Eye (tissue), 1 donor: ENCODE measurements around the gene CHST14.

Experiments used
- DNase-seq: peaks from one replicate; pipeline ENCODE4 v3.0.0-alpha.2; 2015

CHST14 gene

DNA sequence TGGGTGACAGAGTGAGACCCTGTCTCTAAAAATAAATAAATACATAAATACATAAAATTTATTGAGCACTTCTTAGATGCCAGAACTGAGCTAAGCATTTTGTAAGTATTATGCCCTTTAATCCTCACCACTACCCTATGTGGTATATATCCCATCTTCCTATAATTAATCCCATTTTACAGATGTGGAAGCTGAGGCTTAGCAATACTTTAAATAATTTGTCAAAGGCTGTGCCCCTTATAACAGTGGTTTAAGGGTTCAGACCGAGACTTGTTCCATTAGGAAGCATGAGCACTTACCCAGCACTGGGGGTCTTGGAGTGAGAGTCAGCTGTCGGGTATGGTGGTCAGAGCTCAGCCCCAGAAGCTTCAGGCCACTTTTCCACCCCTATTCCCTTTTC is 7.5 kb upstream of the CHST14 start:
- DNase-seq = no peak

DNA sequence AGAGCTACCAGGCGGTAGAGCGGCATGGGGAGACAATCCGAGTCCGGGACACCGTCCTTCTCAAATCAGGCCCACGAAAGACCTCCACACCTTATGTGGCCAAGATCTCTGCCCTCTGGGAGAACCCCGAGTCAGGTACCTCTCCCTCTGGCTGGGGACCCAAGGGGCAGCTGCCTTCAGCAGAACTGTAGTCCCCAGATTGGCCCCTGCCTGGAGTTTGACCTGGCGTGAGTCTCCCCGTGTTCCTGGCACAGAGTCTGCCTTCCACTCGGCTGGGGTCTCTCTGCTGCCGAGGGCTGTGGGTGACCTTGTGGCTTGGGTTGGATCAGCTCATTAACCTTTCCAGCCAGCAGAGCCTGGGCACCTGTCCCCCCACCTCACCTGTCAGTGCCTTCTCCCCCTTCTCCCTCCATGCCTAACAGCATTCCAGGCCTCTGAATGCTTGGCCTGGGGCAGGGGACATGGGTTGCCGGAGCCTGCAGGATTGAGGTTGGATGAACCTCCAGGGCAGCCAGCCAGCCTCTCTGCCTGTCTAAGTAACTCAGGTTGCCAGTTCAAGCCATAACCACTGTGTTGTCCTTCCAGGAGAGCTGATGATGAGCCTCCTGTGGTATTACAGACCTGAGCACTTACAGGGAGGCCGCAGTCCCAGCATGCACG is 6.8 kb upstream of the CHST14 start:
- DNase-seq = no peak

DNA sequence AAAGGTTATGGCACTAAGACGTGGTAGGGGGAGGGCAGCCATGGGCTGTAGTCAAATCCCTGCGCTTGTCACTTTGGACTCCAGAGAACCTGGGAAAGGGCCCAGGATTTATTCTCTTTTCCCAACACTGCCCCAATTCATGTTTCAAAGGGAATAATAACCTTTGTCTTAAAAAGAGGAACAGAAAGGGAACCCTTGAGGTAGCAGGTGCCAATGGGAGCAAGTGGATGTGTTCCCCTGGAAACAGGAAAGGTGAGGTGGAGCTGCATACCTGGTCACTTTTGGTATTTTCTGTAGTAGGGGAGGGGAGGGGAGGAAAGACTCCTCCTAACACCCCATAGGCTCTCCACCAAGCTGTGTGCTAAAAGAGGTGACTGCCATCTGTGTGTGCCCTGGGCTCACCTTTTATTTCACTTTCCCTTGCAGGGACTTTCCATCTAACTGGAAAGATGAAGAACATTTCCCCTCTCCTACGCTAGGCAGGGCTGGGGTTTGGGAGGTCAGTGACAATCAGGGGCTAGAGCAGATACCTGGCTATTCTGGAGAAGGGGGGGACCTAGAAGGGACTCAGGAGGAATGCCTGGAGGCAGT is 6.1 kb upstream of the CHST14 start:
- DNase-seq = no peak

DNA sequence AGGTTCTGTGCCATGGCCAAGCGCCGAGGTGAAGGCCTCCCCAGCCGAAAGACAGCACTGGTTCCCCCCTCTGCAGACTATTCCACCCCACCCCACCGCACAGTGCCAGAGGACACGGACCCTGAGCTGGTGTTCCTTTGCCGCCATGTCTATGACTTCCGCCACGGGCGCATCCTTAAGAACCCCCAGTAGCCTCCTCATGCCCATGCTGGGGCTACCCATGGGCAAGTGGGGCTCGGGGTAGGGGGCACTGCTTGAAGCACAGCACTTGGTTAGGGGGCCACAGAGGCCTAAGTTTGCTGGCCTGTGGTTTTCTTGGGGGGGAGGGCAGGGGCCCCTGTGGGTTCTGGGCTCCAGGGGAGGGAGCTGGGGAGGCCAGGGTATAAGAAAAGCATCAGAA is 4.8 kb upstream of the CHST14 start:
- DNase-seq = no peak

DNA sequence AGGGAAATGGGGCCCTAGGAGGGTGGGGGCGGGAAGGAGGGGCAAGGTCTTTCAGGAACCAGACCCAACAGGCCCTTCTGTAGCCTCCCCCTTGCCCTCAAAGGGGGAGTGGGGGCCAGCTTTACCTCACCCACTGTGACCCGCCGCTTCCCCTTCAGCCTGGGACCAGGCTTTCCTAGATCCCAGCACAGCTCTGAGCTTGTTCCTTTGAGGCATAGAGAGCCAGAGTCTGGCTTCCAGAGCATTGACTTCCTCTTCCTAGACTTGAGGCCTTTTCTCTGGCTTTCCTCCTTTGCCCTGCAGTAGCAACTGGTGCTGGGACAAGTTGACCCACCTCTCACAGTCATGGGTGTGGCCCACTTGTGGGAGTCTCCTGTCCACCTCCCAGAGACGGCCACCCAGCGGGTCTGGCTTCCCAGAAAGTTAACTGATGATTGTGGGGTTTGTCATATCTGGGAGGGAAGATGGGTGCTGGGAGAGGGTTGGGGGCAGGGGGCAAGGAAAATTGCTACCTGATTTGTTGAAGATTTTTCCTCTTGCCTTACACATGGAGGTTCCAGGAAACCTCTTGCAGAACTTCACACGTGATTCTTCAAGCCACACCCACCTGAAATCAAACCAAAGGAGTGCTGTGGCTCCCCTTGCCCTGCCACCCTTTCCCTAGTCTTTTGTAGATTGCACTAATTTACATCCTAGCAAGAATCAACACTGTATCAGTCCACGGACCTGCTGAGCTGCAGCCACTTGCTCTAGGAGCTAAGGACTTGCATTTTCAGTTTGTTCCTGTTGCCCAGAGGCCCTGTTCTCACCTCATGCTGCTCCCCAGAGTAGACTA is 4.1 kb upstream of the CHST14 start:
- no peak for DNase-seq

DNA sequence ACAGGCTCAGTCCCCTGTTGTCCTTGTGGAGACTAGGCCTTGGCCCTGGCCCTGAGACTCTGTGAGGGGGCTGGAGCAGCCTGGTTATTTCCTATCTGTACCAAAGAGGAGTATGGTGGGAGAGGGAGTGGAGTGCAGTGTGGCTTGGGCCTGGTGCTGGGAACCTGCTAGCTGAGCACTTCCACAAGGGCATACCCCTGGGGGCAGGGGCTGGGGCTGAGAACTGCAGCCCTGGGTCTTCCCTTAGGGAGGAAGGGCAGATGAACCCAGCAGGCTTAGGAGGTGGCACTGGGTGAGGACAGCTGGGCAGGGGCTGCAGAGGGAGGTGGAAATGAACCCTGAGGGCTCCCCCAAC is 3.5 kb upstream of the CHST14 start:
- DNase-seq = no peak

DNA sequence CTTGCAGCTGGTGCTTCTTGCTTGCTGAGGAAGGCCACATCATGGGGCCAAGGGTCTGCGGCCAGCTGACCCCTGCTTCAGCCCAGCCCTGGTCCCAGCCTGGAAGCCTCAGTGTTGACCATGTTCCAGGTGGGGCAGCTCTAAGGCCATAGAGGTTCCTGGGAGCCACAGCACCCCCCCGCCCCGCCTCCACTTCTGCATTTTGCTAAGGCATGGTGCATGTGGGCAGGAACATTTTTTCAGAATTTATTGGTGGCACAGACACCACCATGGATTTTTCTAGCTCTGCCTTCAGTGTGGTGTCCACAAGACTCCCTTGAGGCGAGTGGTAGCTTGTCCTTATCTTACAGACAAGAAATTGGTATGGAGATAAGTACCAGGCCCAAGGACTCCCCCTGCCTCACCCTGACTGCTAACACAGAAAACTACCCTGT is 1.9 kb upstream of the CHST14 start:
- DNase-seq = no peak

- no peak for DNase-seq
Observed at GRCh38 chr15:40469776-40470390, 901 bp upstream of the CHST14 start.

GRCh38 chr15:40471105-40471807 is 472 bp downstream of the CHST14 start:
- DNase-seq = peak; percentile 70

DNA sequence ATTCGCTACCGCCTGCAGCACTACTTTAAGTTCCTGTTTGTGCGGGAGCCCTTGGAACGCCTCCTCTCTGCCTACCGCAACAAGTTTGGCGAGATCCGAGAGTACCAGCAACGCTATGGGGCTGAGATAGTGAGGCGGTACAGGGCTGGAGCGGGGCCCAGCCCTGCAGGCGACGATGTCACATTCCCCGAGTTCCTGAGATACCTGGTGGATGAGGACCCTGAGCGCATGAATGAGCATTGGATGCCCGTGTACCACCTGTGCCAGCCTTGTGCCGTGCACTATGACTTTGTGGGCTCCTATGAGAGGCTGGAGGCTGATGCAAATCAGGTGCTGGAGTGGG is 995 bp downstream of the CHST14 start:
- DNase-seq = no peak

DNA sequence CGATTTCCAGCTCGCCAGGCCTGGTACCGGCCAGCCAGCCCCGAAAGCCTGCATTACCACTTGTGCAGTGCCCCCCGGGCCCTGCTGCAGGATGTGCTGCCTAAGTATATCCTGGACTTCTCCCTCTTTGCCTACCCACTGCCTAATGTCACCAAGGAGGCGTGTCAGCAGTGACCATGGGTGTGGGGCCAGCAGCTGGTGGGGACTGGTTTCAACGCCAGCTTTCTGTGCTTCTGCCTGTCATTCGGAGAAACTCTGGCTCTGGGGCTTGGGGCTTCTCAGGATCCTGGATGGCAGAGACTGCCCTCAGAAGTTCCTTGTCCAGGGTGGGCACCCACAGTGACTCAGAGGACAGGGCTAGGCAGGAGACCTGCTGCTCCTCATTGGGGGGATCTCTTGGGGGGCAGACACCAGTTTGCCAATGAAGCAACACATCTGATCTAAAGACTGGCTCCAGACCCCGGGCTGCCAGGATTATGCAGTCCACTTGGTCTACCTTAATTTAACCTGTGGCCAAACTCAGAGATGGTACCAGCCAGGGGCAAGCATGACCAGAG is 1.5 kb downstream of the CHST14 start:
- peak; percentile 15 for DNase-seq

DNA sequence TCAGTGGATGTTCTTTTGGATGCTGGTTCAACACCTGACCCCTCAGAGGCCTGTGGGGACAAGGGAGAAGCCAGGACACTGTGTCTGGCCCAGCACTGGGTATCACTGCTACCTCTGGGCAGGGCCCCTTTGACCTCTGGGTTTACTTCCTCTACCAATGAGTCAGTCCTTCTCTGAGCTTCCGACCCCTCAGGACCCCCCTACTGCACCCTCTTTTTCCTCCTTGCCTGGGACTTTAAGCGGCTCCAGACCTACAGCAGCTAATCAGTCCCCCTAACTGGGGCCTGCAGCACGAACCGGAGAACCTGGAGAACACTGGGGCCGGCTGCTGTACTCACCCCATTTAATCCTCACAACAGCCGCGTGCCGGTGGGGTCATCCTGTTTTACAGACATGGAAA is 3.8 kb downstream of the CHST14 start:
- DNase-seq = no peak

DNA sequence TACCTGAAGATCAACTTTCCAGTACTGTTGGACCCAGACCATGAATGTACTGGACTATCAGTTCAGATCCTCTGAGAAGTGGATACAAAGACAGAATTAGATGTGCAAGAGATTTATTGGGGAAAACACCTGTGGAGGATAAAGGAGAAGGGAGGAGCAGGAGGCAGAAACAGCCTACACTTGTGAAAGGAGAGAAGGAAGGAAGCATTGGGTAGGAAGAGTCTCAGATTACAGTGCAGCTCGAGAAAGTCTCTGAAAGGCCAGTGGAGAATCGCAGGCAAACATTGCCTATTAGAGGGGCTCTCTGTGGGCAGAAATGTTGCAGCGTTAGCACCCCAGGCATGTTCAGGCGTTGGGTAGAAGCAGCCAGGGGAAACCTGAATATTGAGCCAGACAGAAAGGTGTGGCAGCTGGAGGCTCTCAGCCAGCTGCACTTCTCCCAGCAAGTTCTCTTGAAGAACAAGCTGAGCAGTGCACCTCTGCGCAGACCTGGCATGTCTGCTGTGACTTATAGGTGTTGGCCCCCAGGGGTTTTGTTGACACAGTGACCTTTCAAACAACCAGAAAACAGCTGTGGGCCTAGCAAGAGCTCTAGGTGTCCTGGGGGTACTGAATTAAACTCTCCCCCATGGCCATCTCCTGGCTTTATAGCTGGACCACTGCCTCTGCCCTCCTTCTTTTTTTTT is 7.0 kb downstream of the CHST14 start:
- DNase-seq = no peak

GRCh38 chr15:40479024-40479423 is 8.2 kb downstream of the CHST14 start:
- no peak for DNase-seq

- DNase-seq = peak; percentile 37
Observed at GRCh38 chr15:40481341-40482074, 10.7 kb downstream of the CHST14 start.

DNA sequence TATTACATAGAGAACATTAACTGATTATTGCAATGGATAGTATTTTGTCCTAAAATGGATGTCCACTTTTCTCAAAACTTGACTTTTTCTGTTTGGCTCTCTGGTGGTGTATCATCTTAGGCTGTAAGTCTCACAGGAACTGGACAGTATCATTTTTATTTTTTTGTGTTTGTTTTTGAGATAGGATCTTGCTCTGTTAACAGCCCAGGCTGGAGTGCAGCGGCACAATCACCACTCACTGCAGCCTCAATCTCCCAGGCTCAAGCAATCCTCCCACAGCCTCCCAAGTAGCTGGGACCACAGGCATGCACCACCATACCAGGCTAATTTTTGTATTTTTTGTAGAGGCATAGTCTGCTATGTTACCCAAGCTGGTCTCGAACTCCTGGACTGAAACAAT is 13.1 kb downstream of the CHST14 start:
- no peak for DNase-seq

DNA sequence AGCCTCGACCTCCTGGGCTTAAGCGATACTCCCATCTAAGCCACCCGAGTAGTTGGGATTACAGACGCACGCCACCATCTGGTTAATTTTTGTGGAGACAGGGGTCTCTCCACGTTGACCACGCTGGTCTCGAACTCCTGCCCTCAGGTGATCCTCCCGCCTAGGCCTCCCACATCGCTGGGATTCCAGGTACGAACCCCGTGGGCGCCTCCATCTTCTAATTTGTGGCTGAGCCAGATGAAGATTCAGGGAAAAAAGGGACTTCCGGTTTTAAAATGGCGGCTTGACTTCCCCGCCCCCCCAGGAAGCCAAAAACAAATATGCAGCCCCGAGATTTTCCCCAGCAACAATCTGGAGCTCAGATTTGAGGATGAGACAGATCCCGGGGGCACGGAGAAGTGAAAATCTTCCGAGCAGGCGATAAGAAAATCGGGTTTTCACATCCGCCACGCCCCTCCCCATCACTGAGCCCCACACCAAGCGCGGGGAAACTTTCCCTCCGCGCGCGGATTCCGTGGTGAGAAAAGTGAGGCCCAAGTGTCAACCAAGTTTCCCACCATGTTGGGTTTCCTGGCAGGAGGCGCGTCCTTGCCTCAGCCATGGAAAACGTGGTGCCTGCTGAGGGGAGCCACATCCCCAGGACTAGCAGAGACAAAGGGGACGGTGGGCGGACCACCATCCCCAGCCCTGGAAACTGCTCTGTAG is 15.4 kb downstream of the CHST14 start:
- DNase-seq = no peak

GRCh38 chr15:40487816-40488682 is 17.3 kb downstream of the CHST14 start:
- no peak for DNase-seq

DNA sequence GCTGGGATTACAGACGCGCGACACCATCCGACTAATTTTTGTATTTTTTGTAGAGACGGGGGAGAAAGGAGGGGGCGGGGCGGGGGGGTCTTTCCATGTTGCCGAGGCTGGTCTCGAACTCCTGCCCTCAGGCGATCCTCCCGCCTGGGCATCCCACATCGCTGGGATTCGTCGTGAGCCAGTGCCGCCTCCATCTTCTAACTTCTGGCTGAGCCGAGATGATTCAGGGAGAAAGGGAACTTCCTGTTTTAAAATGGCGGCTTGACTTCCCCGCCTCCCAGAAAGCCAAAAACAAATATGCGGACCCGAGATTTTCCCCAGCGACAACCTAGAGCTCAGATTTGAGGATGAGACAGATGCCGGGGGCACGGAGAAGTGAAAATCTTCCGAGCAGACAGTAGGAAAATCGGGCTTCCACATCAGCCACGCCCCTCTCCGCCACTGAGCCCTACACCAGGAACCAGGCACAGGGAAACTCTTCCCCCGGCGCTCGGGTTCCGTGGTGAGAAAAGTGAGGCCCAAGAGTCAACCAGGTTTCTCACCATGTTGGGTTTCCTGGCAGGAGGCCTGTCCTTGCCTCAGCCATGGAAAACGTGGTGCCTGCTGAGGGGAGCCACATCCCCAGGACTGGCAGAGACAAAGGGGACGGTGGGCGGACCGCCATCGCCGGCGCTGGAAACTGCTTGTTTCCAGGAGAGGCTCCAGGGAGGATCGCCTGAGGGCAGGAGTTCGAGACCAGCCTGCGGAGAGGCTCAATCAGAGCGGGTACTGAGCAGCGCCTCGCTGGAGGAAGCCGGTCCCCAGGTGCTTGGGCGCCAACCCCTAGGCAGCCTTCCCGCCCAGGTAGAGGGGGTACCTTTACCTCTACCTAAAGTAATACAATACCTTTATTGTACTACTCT is 18.7 kb downstream of the CHST14 start:
- DNase-seq = no peak
